HG02885 (cell line): ENCODE results near the gene ABTB2.
A peak's percentile ranks its signal among the peaks of the same experiment; 100 is the strongest.

Experiments
- ATAC-seq: cut with Tn5 transposase; IDR thresholded peaks from one replicate; pipeline ENCODE4 v1.9.1; 2021; ENCODE audit warnings: mild to moderate bottlenecking; ENCODE audit not compliant: unreplicated experiment, poor library complexity

ABTB2 gene

DNA sequence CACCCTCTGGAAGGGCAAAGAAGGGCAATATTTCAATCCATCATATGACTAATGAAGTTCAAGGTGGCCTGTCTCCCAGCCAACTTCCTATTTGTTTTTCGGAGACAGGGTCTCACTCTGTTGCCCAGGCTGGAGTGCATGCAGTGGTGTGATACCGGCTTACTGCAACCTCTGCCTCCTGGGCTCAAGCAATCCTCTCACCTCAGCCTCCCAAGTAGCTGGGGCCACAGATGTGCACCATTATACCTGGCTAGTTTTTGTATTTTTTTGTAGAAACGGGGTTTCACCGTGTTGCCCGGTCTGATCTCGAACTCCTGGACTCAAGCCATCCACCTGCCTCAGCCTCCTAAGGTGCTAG lies 13.4 kb downstream of the ABTB2 start:
- no peak for ATAC-seq

DNA sequence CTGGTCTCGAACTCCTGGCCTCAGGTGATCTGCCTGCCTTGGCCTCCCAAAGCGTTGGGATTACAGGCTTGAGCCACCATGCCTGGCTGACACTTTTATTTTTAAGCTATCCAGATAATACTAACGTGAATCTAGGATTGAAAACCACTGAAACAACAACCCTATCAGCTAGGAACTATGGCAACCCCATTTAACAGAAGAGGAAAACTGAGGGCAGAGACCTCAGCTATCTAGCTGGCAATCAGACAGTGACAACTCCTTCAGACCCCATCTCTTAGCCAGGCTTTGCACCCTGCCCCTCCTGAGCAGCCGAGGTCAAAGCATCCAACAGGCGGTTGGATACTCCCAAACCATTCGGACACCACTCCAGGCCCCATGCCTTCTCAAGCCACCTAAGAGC lies 14.1 kb downstream of the ABTB2 start:
- no peak for ATAC-seq

DNA sequence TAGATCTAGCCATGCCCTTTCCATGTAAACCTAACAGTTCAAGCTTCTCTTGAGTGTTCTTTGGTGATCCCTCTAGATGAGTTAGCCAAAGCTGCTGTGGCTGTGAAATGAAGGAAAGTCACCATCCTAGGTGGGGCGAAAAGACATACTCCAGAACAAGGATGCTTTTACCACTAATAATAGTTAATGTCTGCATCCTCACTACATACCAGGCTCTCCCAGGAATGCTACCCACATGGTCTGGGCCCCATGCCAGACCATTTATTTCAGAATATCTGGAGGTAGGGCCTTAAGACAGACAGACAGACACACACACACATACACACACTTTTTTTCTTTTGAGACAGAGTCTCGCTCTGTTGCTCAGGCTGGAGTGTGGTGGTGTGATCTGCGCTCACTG lies 14.7 kb downstream of the ABTB2 start:
- no peak for ATAC-seq

- no peak for ATAC-seq
Measured at GRCh38 chr11:34341931-34342533, 15.8 kb downstream of the ABTB2 start.

DNA sequence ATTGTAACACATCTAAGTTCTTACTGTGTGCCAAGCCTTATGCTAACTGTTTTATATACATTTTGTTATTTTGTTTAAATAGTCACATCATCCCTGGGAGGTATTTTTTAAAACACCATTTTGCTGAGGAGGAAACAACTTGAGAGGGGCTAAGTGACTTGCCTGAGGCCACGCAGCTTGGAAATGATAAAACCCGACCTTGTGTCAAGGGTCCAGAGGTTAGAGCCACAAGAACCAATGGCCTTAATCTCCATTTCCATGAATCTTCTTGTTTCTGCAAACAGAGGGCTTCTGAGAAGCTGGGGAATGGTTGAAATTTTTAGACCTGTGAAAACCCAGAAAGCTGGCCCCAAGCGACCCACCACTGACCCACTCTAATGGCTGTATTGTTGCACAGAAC lies 16.7 kb downstream of the ABTB2 start:
- ATAC-seq, result no peak

- no peak for ATAC-seq
Measured at GRCh38 chr11:34340653-34341052, 17.2 kb downstream of the ABTB2 start.

DNA sequence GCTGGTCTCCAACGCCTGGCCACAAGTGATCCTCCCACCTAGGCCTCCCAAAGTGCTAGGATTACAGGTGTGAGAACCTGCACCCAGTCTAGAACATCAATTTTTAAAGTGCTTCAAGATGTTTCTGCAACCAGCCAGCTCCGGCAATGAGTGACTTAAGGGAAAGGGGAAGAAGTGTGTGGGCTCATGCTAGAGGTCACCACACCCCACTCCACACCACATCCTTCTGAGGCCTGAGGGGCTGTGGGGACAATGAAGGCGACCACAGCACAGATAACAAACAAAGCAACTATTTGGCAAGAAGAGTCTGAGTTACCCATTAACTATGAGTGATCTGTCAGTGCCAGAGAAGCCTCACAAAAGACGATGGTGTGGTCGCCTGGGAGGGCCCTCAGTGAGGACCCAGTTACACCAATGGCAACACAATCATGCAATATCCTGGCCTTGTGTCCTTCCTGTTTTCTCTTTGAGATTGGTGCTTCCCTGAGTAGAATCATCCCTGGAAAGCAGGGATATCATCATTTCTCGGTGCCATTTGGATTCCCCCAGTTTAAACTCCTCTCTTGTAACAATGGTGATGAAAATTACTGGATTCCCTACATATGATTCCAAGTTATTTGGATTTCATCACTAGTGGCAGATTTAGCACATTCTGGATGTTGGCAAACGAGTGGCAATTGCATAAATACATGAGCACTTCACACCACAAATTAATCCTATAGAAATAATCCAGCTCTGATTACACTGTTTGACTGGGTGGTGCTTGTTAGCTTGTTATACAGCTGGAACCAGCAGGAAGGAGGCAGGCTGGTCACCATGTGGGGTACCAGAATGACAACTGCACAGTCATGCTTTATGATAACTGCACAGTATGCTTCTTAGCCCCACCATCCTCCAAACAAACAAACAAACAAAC lies 18.4 kb downstream of the ABTB2 start:
- no peak for ATAC-seq

DNA sequence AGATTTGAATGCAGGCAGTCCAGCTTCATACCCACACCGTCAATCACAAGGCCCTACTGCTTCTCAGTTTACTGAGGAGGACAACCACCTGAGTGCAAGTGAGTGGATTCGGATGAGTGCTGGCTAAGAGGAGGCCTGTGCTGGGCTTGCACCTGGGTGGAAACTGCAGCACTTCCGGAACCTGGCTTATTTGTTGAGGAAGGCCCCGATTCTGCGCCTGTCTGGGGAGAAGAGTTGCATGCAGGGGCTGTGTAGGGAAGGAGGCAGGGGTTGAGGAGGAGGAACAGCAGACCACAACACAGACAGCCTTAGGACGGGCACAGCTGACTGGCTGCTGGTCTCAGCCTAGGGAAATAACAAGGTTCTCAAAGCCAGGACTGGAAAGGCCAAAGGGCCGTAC lies 20.8 kb downstream of the ABTB2 start:
- ATAC-seq, result no peak

DNA sequence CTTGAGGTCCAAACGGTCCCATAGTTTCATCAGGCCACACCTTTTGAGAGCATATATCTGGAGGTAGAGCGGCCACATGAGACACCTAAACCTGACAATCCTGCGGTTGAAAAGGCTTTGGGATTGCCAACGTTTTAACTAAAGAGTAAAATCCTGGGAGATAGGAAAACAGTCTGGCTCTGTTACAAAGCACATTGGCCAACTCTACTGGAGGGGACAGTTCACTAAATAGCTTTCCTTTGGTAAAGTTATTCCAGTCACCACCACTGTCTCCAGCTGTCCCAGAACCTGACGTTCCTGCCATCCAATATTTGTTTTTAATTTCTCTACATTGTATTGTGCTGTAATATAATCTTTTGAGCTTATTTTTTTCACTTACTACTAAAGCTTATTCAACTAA lies 22.0 kb downstream of the ABTB2 start:
- no peak for ATAC-seq

- ATAC-seq, result peak; percentile 50
Measured at GRCh38 chr11:34335331-34335730, 22.5 kb downstream of the ABTB2 start.

- ATAC-seq, result no peak
Measured at GRCh38 chr11:34333787-34334186, 24.0 kb downstream of the ABTB2 start.

- no peak for ATAC-seq
Measured at GRCh38 chr11:34332524-34332923, 25.3 kb downstream of the ABTB2 start.

- no peak for ATAC-seq
Measured at GRCh38 chr11:34331736-34332135, 26.1 kb downstream of the ABTB2 start.

DNA sequence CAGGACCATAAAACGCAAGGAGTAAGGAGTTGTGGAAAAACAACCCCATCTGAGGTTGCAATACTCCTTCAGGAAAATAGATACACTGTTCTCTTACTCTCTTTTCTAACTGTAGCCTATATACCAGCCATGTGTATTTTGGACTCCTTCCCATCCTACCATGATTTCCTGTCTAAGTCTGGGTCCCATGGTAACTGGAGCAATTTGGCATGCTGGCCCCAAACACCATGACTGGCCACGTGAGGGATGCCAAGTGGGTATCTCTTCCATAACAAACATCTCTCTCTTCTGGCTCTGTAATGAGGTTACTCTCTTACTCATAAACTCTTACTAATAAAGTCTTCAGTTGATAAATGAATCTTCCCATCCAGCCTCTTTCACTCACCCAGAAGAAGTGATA lies 26.5 kb downstream of the ABTB2 start:
- no peak for ATAC-seq

- ATAC-seq, result no peak
Measured at GRCh38 chr11:34330653-34331052, 27.2 kb downstream of the ABTB2 start.

DNA sequence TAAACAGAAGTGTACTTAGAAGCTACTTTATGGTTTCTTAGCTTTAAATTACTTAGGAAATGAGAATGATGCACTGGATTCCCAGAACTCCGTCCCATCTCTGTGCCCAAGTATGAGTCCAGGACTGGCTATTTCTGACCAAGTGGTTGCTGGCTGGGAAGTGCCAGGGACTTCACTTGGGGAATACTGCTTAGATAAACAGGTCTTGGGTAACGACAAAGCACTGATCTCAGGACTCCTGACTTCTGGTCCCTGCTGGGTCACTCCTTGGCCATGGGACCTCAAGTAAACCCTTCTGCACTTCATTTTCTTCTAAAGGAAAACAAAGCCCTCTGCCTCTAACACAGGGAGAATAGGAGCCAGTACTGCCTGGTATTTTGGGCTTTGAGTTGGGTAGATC lies 27.9 kb downstream of the ABTB2 start:
- no peak for ATAC-seq

GRCh38 chr11:34328632-34328910 lies 29.2 kb downstream of the ABTB2 start:
- no peak for ATAC-seq

GRCh38 chr11:34327804-34328631 lies 29.8 kb downstream of the ABTB2 start:
- ATAC-seq, result no peak

GRCh38 chr11:34324466-34324865 lies 33.3 kb downstream of the ABTB2 start:
- ATAC-seq, result no peak

DNA sequence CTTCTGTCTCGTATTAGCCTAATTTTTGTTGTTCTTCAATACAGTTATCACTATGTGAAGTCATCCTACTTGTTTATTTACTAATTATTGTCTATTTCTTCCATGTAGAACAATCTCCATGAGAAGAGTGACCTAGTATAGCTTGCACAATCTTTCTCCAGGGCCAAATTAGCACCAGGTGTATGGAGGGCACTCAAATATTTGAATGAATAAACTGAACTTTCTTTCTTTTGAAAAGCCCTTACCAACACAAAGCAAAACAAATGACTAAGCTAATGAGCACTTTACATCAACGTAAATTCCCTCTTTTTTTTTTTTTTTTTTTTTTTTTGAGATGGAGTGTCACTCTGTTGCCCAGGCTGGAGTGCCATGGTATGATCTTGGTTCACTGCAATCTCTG lies 34.2 kb downstream of the ABTB2 start:
- ATAC-seq, result no peak
